Measurements from ENCODE around the gene RHOB.

The RHOB gene

GRCh38 chr2:20424300-20425290 is 22.3 kb upstream of the RHOB start:
- Histone ChIP-seq H3K9me3 (replicated peaks in 1 of 2; ENCODE audit: control insufficient read depth in 2 of 2, insufficient read depth in 1 of 2, low read depth in 1 of 2, low read length in 2 of 2) (no peaks in the 10 kb centered on the region), H3K9ac (ENCODE audit: low read depth, low read length, poor library complexity) (no peak overlapping the region), H2AFZ (ENCODE audit: low read length) (peak overlapping the region; percentile 71), H3K18ac (ENCODE audit: low read length) (no peak overlapping the region), H3K4me2 (ENCODE audit: insufficient read depth, low read length, poor library complexity, severe bottlenecking) (no peak overlapping the region), H3K4me3 (ENCODE audit: low read length in 2 of 2) (no peak overlapping the region), H2BK5ac (ENCODE audit: low read length) (no peak overlapping the region), H3K4me1 (ENCODE audit: control insufficient read depth in 2 of 2, insufficient read depth in 1 of 2, low read depth in 1 of 2, low read length in 2 of 2) (peaks cover 0 to 2% of the 10 kb centered on the region in 2 donors), H3K79me1 (ENCODE audit: low read depth, low read length) (no peaks in the 10 kb centered on the region), H4K8ac (ENCODE audit: low read depth, low read length) (no peak overlapping the region), H3K23ac (ENCODE audit: low read depth, low read length, poor library complexity) (no peak overlapping the region), H2BK120ac (ENCODE audit: low read depth, low read length) (no peak overlapping the region), H2BK12ac (ENCODE audit: low read length) (no peak overlapping the region), H4K91ac (ENCODE audit: low read depth, low read length, poor library complexity) (no peak overlapping the region), H2AK5ac (ENCODE audit: low read depth, low read length) (no peak overlapping the region), H3K27me3 (ENCODE audit: control insufficient read depth in 3 of 3, insufficient read depth in 3 of 3, low read depth in 1 of 3, low read length in 3 of 3) (peaks cover 0 to 41% (median 0%) of the 10 kb centered on the region in 3 experiments), H2BK15ac (ENCODE audit: low read length) (peak overlapping the region; percentile 35), H3K4ac (ENCODE audit: low read length) (no peak overlapping the region), H3K14ac (ENCODE audit: low read length) (no peak overlapping the region), H3K27ac (replicated peaks; ENCODE audit: low read length) (no peak overlapping the region), H3K36me3 (replicated peaks in 1 of 2; ENCODE audit: control insufficient read depth in 2 of 2, insufficient read depth in 2 of 2, low read length in 2 of 2) (no peaks in the 10 kb centered on the region)
- no peak for DNase-seq (ENCODE audit: low spot score)
- no CpG with 5 or more reads among the region's 15 CpGs for WGBS, 2 donors (ENCODE audit: extremely low coverage in 2 of 2, insufficient read length in 2 of 2, insufficient replicate concordance in 1 of 2)

- H2BK5ac ChIP-seq (ENCODE audit: low read length), result no peak overlapping the region
- no peak overlapping the region for H3K4me3 ChIP-seq (ENCODE audit: low read length in 2 of 2)
- no peaks in the 10 kb centered on the region for H3K79me1 ChIP-seq (ENCODE audit: low read depth, low read length)
- no peak overlapping the region for H3K4me2 ChIP-seq (ENCODE audit: insufficient read depth, low read length, poor library complexity, severe bottlenecking)
- H3K14ac ChIP-seq (ENCODE audit: low read length), result no peak overlapping the region
- no peak overlapping the region for H2BK120ac ChIP-seq (ENCODE audit: low read depth, low read length)
- H3K27me3 ChIP-seq (ENCODE audit: control insufficient read depth in 3 of 3, insufficient read depth in 3 of 3, low read depth in 1 of 3, low read length in 3 of 3), result peaks cover 0 to 50% (median 0%) of the 10 kb centered on the region in 3 experiments
- WGBS, 2 donors (ENCODE audit: extremely low coverage in 2 of 2, insufficient read length in 2 of 2, insufficient replicate concordance in 1 of 2), result no CpG with 5 or more reads among the region's 6 CpGs
- H2AFZ ChIP-seq (ENCODE audit: low read length), result peak overlapping the region; percentile 71
- H3K27ac ChIP-seq (replicated peaks; ENCODE audit: low read length), result no peak overlapping the region
- no peak overlapping the region for H3K4ac ChIP-seq (ENCODE audit: low read length)
- H2BK15ac ChIP-seq (ENCODE audit: low read length), result no peak overlapping the region
- H3K18ac ChIP-seq (ENCODE audit: low read length), result no peak overlapping the region
- no peak overlapping the region for H2BK12ac ChIP-seq (ENCODE audit: low read length)
- no peaks in the 10 kb centered on the region for H3K9me3 ChIP-seq (replicated peaks in 1 of 2; ENCODE audit: control insufficient read depth in 2 of 2, insufficient read depth in 1 of 2, low read depth in 1 of 2, low read length in 2 of 2)
- H3K36me3 ChIP-seq (replicated peaks in 1 of 2; ENCODE audit: control insufficient read depth in 2 of 2, insufficient read depth in 2 of 2, low read length in 2 of 2), result no peaks in the 10 kb centered on the region
- H4K91ac ChIP-seq (ENCODE audit: low read depth, low read length, poor library complexity), result no peak overlapping the region
- H3K9ac ChIP-seq (ENCODE audit: low read depth, low read length, poor library complexity), result no peak overlapping the region
- H3K4me1 ChIP-seq (ENCODE audit: control insufficient read depth in 2 of 2, insufficient read depth in 1 of 2, low read depth in 1 of 2, low read length in 2 of 2), result no peaks in the 10 kb centered on the region
- H4K8ac ChIP-seq (ENCODE audit: low read depth, low read length), result no peak overlapping the region
- no peak for DNase-seq (ENCODE audit: low spot score)
- no peak overlapping the region for H3K23ac ChIP-seq (ENCODE audit: low read depth, low read length, poor library complexity)
- no peak overlapping the region for H2AK5ac ChIP-seq (ENCODE audit: low read depth, low read length)
These were observed 21.4 kb upstream of the RHOB start for GRCh38 chr2:20425371-20425881.

GRCh38 chr2:20425884-20426283 is 21.0 kb upstream of the RHOB start:
- no peak overlapping the region for H3K4me3 ChIP-seq (ENCODE audit: low read length in 2 of 2)
- no peaks in the 10 kb centered on the region for H3K9me3 ChIP-seq (replicated peaks in 1 of 2; ENCODE audit: control insufficient read depth in 2 of 2, insufficient read depth in 1 of 2, low read depth in 1 of 2, low read length in 2 of 2)
- H2BK120ac ChIP-seq (ENCODE audit: low read depth, low read length), result no peak overlapping the region
- H3K27me3 ChIP-seq (ENCODE audit: control insufficient read depth in 3 of 3, insufficient read depth in 3 of 3, low read depth in 1 of 3, low read length in 3 of 3), result peaks cover 0 to 54% (median 0%) of the 10 kb centered on the region in 3 experiments
- H3K27ac ChIP-seq (replicated peaks; ENCODE audit: low read length), result no peak overlapping the region
- H3K9ac ChIP-seq (ENCODE audit: low read depth, low read length, poor library complexity), result no peak overlapping the region
- no peak overlapping the region for H4K8ac ChIP-seq (ENCODE audit: low read depth, low read length)
- H3K23ac ChIP-seq (ENCODE audit: low read depth, low read length, poor library complexity), result no peak overlapping the region
- DNase-seq (ENCODE audit: low spot score), result no peak
- no peak overlapping the region for H3K14ac ChIP-seq (ENCODE audit: low read length)
- H3K18ac ChIP-seq (ENCODE audit: low read length), result no peak overlapping the region
- H4K91ac ChIP-seq (ENCODE audit: low read depth, low read length, poor library complexity), result no peak overlapping the region
- no peak overlapping the region for H3K4ac ChIP-seq (ENCODE audit: low read length)
- WGBS, 2 donors (ENCODE audit: extremely low coverage in 2 of 2, insufficient read length in 2 of 2, insufficient replicate concordance in 1 of 2), result no CpG with 5 or more reads among the region's 2 CpGs
- H3K79me1 ChIP-seq (ENCODE audit: low read depth, low read length), result no peaks in the 10 kb centered on the region
- H3K4me2 ChIP-seq (ENCODE audit: insufficient read depth, low read length, poor library complexity, severe bottlenecking), result no peak overlapping the region
- no peak overlapping the region for H2BK15ac ChIP-seq (ENCODE audit: low read length)
- H3K4me1 ChIP-seq (ENCODE audit: control insufficient read depth in 2 of 2, insufficient read depth in 1 of 2, low read depth in 1 of 2, low read length in 2 of 2), result no peaks in the 10 kb centered on the region
- H2AFZ ChIP-seq (ENCODE audit: low read length), result no peak overlapping the region
- no peak overlapping the region for H2BK5ac ChIP-seq (ENCODE audit: low read length)
- H2BK12ac ChIP-seq (ENCODE audit: low read length), result no peak overlapping the region
- H2AK5ac ChIP-seq (ENCODE audit: low read depth, low read length), result no peak overlapping the region
- H3K36me3 ChIP-seq (replicated peaks in 1 of 2; ENCODE audit: control insufficient read depth in 2 of 2, insufficient read depth in 2 of 2, low read length in 2 of 2), result no peaks in the 10 kb centered on the region

GRCh38 chr2:20427931-20428526 is 18.8 kb upstream of the RHOB start:
- Histone ChIP-seq H2BK12ac (ENCODE audit: low read length) (no peak overlapping the region), H3K4ac (ENCODE audit: low read length) (no peak overlapping the region), H3K4me2 (ENCODE audit: insufficient read depth, low read length, poor library complexity, severe bottlenecking) (no peak overlapping the region), H3K36me3 (replicated peaks in 1 of 2; ENCODE audit: control insufficient read depth in 2 of 2, insufficient read depth in 2 of 2, low read length in 2 of 2) (no peaks in the 10 kb centered on the region), H4K91ac (ENCODE audit: low read depth, low read length, poor library complexity) (no peak overlapping the region), H2BK15ac (ENCODE audit: low read length) (no peak overlapping the region), H2AK5ac (ENCODE audit: low read depth, low read length) (no peak overlapping the region), H2BK120ac (ENCODE audit: low read depth, low read length) (no peak overlapping the region), H3K27me3 (ENCODE audit: control insufficient read depth in 3 of 3, insufficient read depth in 3 of 3, low read depth in 1 of 3, low read length in 3 of 3) (peaks cover 0 to 56% (median 0%) of the 10 kb centered on the region in 3 experiments), H3K4me3 (ENCODE audit: low read length in 2 of 2) (no peak overlapping the region), H3K23ac (ENCODE audit: low read depth, low read length, poor library complexity) (no peak overlapping the region), H4K8ac (ENCODE audit: low read depth, low read length) (no peak overlapping the region), H3K79me1 (ENCODE audit: low read depth, low read length) (no peaks in the 10 kb centered on the region), H3K4me1 (ENCODE audit: control insufficient read depth in 2 of 2, insufficient read depth in 1 of 2, low read depth in 1 of 2, low read length in 2 of 2) (no peaks in the 10 kb centered on the region), H3K27ac (replicated peaks; ENCODE audit: low read length) (no peak overlapping the region), H3K14ac (ENCODE audit: low read length) (no peak overlapping the region), H2BK5ac (ENCODE audit: low read length) (no peak overlapping the region), H3K9ac (ENCODE audit: low read depth, low read length, poor library complexity) (no peak overlapping the region), H2AFZ (ENCODE audit: low read length) (no peak overlapping the region), H3K18ac (ENCODE audit: low read length) (no peak overlapping the region), H3K9me3 (replicated peaks in 1 of 2; ENCODE audit: control insufficient read depth in 2 of 2, insufficient read depth in 1 of 2, low read depth in 1 of 2, low read length in 2 of 2) (no peaks in the 10 kb centered on the region)
- no CpG with 5 or more reads among the region's 10 CpGs for WGBS, 2 donors (ENCODE audit: extremely low coverage in 2 of 2, insufficient read length in 2 of 2, insufficient replicate concordance in 1 of 2)
- DNase-seq (ENCODE audit: low spot score), result no peak

Data from neuronal stem cell (in vitro differentiated cells).